ENCODE results near the gene ACADSB. TPM values are rescaled to one million over a fixed set of nuclear protein-coding genes. Genes with fewer than 3 reads are reported as not detected.

ACADSB gene
- total and polyA plus RNA-seq, 12 donors: 6.8 to 114 (median 94.3) TPM

DNA sequence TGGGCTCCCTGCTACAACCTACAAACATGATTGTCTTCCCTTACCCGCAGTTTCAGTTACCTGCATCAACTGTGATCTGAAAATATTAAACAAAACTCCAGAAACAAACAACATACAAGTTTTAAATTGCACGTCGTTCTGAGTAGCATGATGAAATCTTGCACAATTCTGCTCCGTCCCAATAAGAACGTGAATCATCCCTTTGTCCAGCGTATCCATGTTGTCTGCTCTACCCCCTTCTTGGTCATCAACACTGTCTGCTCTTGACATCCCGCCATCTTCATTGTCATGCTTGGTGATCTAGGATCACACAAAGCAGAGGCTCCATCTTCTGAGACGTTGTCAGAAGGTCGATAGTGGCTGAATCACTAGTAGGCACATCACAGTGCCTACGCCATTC lies 53.9 kb downstream of the ACADSB start:
- no peak for ATAC-seq

DNA sequence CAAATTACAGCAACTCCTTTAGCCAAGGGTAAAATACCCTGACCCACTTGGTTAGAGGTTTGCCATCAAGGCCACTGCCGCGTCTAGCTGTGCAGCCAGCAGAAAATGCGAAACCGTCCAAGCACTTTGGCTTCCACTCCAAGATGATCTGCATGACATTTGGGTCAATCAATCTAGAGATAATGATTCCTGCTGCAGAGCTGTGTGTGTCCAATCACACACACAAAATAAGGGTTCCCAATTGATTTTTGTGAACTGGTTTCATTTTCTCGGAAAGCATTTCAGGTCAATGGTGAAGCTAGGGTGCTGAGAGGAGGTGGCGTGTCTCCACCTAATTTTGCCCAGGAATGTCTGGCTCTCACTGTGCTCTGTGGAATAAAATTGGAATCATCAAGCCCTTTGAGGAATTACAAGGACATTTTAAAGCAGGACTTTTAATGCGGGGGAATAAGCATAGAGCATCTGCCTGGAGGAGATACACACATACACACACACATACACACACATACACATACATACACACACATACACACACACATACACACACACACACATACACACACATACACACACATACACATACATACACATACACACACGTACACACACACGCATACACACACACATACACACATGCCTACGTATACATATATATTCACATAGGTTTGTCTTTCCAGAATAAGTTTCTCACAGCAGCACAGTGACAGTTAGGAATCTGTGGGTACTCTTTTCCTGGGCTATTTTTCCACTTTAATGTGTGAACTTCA lies 59.5 kb downstream of the ACADSB start:
- no peak overlapping the region for H3K4me3 ChIP-seq
- H3K4me1 ChIP-seq: no peaks in the 10 kb centered on the region
- no peaks in the 10 kb centered on the region for H3K9me3 ChIP-seq
- peaks cover 0 to 40% (median 26%) of the 10 kb centered on the region in 7 donors for H3K27me3 ChIP-seq
- H3K27ac ChIP-seq: no peak overlapping the region
- TF ChIP-seq, protein P1, sequence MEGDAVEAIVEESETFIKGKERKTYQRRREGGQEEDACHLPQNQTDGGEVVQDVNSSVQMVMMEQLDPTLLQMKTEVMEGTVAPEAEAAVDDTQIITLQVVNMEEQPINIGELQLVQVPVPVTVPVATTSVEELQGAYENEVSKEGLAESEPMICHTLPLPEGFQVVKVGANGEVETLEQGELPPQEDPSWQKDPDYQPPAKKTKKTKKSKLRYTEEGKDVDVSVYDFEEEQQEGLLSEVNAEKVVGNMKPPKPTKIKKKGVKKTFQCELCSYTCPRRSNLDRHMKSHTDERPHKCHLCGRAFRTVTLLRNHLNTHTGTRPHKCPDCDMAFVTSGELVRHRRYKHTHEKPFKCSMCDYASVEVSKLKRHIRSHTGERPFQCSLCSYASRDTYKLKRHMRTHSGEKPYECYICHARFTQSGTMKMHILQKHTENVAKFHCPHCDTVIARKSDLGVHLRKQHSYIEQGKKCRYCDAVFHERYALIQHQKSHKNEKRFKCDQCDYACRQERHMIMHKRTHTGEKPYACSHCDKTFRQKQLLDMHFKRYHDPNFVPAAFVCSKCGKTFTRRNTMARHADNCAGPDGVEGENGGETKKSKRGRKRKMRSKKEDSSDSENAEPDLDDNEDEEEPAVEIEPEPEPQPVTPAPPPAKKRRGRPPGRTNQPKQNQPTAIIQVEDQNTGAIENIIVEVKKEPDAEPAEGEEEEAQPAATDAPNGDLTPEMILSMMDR (IDR thresholded peaks at IDR 0.05): no peak
- intact Hi-C loops (cut with DNase I): no loop called here
- 90 to 94% methylated on average over 10 of the region's 10 CpGs for WGBS, 2 donors
- DNase-seq (no peak), ATAC-seq (no peak)
- H3K36me3 ChIP-seq: no peaks in the 10 kb centered on the region

More for the DNA sequence above, 53.9 kb downstream of the ACADSB start:
- DNase-seq: no peak
- H3K4me1 ChIP-seq: no peaks in the 10 kb centered on the region
- no peaks in the 10 kb centered on the region for H3K9me3 ChIP-seq
- peaks cover 0 to 35% (median 17%) of the 10 kb centered on the region in 7 donors for H3K27me3 ChIP-seq
- H3K4me3 ChIP-seq: no peak overlapping the region
- intact Hi-C loops (cut with DNase I): no loop called here
- no peak overlapping the region for H3K27ac ChIP-seq
- TF ChIP-seq, protein P1 (IDR thresholded peaks at IDR 0.05): no peak
- WGBS, 2 donors: 82 to 87% methylated on average over 10 of the region's 10 CpGs
- H3K36me3 ChIP-seq: no peaks in the 10 kb centered on the region

DNA sequence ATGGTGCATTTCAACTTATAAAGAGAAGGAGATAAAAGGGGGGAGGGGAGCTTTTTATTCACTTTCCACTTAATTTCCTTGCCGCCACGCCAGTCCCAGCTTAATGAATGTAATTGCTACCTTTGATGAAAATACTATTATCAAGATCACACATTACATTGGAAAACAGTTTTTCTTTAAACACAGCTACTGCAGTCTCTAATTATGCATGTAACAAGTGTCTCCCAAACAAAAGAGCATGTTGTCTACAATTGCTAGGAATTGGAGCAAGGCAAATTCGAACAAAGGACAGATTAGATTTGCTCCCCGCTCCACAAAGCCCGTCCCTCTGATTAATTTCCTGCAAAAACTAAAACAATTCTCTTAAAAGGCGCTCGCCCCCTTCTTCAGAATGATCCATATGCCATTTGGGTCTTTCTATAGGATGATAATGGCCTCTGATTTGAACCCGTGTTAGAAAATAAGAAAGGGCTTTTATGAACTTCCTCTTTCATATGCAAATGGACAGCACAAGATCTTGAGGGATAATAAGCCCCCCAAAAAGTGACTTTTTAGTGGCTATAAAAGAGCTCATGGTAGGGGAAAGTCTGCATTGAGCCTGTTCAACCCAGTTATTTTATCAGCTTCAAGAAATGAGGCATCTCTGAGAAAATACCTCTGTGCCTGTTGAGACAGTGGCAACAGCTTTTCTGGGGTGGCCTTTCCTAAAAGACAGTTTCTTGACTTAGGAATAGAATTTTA lies 60.6 kb downstream of the ACADSB start:
- intact Hi-C loops (cut with DNase I): no loop called here
- TF ChIP-seq, protein P1 (IDR thresholded peaks at IDR 0.05): no peak
- Histone ChIP-seq H3K4me3 (no peak overlapping the region), H3K4me1 (no peaks in the 10 kb centered on the region), H3K27me3 (peaks cover 0 to 37% (median 22%) of the 10 kb centered on the region in 7 donors), H3K27ac (no peak overlapping the region), H3K36me3 (no peaks in the 10 kb centered on the region), H3K9me3 (no peaks in the 10 kb centered on the region)
- ATAC-seq (no peak), DNase-seq (no peak)
- 66 to 70% methylated on average over 8 of the region's 8 CpGs for WGBS, 2 donors

DNA sequence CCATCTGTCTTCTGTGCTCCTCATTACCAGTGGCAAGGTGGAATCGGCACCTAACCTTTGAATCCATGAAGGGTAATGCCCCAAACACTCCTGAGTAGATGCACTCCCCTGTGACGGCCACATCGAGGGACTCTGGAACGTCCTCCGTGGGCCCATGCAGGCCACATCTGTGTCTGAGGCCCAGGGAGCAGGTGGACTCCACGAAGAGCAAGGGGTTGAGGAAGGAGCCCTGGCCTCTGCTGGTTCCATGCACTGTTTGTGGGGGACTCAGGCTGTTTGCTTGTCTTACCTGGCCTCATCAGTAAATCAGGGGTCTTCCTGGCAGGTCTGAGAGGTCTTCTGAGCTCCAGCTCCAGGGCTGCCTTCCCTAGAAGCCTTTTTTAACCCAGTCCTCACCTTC lies 64.4 kb downstream of the ACADSB start:
- Histone ChIP-seq H3K27me3 (peaks cover 0 to 18% (median 8%) of the 10 kb centered on the region in 7 donors), H3K36me3 (no peaks in the 10 kb centered on the region), H3K9me3 (peaks cover 0 to 4% (median 0%) of the 10 kb centered on the region in 11 donors), H3K4me1 (no peaks in the 10 kb centered on the region), H3K4me3 (no peak overlapping the region), H3K27ac (no peak overlapping the region)
- DNase-seq: no peak
- 67 to 70% methylated on average over 6 of the region's 6 CpGs for WGBS, 2 donors
- no peak for ATAC-seq
- TF ChIP-seq, protein P1 (IDR thresholded peaks at IDR 0.05): no peak
- intact Hi-C loops (cut with DNase I): no loop called here

Data from heart right ventricle (tissue), 16 donors.